T-cell (primary cell): ENCODE data around the gene AMBN. TPM values are rescaled to one million over a fixed set of nuclear protein-coding genes. Genes with fewer than 3 reads are reported as not detected.
"Not testable (repeated sequence)": the region's sequence is repeated elsewhere in the genome, so short reads cannot be mapped to it uniquely, and the experiment has no call there.

ENCODE experiments used
- ATAC-seq, 4 experiments: fragments of 200-7000 bp in 3 of 4; fragments of 150-1000 bp in 1 of 4; cut with Tn5 transposase; replicated peaks in 1 of 4; 1 replicate in 3 of 4; 2 replicates in 1 of 4; pipeline ENCODE4 v1.10.0; 2021; ENCODE audit warnings: moderate library complexity in 3 of 4, mild to moderate bottlenecking in 2 of 4, moderate number of reproducible peaks in 1 of 4
- CTCF ChIA-PET, 2 donors: fragments of 300-600 bp; sonication (Branson Sonifier 250); formaldehyde crosslinking; loops; one replicate each; lab custom pipeline; 2022; ENCODE audit warnings: antibody characterized with exemption in 2 of 2; lab: Charles Lee
- POLR2A ChIA-PET, 2 donors: fragments of 300-600 bp; sonication (Branson Sonifier 250); formaldehyde crosslinking; loops; one replicate each; lab custom pipeline; 2022; ENCODE audit warnings: antibody characterized with exemption in 2 of 2; lab: Charles Lee
- DNase-seq, 35 experiments: peaks; one replicate each; pipeline versions ENCODE4 v3.0.0 to v3.0.0-alpha.2; 2013 to 2023
- H3K27ac ChIP-seq: one replicate; pipeline ENCODE4 v1.5.1; 2013; ENCODE audit warnings: low read length
- H3K27me3 ChIP-seq, 2 experiments: replicated peaks in 1 of 2; 1 replicate in 1 of 2; 2 replicates in 1 of 2; pipeline versions ENCODE4 v1.6.1 to v1.7.0; 2013; ENCODE audit warnings: low read length in 1 of 2, mixed read lengths in 1 of 2; ENCODE audit not compliant: control insufficient read depth in 2 of 2, insufficient read depth in 2 of 2; ENCODE audit errors: extremely low read depth in 1 of 2
- H3K36me3 ChIP-seq, 2 donors: 1 replicate in 1 of 2; 2 replicates in 1 of 2; pipeline versions ENCODE4 v1.6.1 to v1.7.0; 2013; ENCODE audit warnings: low read length in 1 of 2; ENCODE audit not compliant: control insufficient read depth in 2 of 2, insufficient read depth in 1 of 2; ENCODE audit errors: extremely low read depth in 1 of 2
- H3K4me1 ChIP-seq, 2 experiments: 1 replicate in 1 of 2; 2 replicates in 1 of 2; pipeline versions ENCODE4 v1.6.1 to v1.7.0; 2013; ENCODE audit warnings: low read length in 2 of 2, mixed read lengths in 1 of 2; ENCODE audit not compliant: insufficient read depth in 2 of 2, control insufficient read depth in 1 of 2; ENCODE audit errors: extremely low read depth in 1 of 2
- H3K4me3 ChIP-seq, 2 donors: 1 replicate in 1 of 2; 2 replicates in 1 of 2; pipeline versions ENCODE4 v1.5.1 to v1.7.0; 2013; ENCODE audit warnings: mild to moderate bottlenecking in 2 of 2, low read length in 1 of 2, moderate library complexity in 1 of 2; ENCODE audit not compliant: control insufficient read depth in 1 of 2; ENCODE audit errors: extremely low read depth in 1 of 2
- H3K9me3 ChIP-seq: 2 replicates; pipeline ENCODE4 v1.7.0; 2013
- H3K27ac Mint-ChIP-seq, 2 donors: one replicate each; pipeline ENCODE4 v1.8.0; 2020 to 2021; ENCODE audit warnings: mild to moderate bottlenecking in 2 of 2, mixed read lengths in 2 of 2
- H3K27me3 Mint-ChIP-seq, 2 donors: one replicate each; pipeline ENCODE4 v1.8.0; 2021 to 2022; ENCODE audit warnings: mixed read lengths in 2 of 2
- H3K36me3 Mint-ChIP-seq: one replicate; pipeline ENCODE4 v1.8.0; 2021; ENCODE audit warnings: mixed read lengths
- H3K4me1 Mint-ChIP-seq, 3 donors: one replicate each; pipeline ENCODE4 v1.8.0; 2020 to 2022; ENCODE audit warnings: mixed read lengths in 3 of 3, mild to moderate bottlenecking in 1 of 3
- H3K4me3 Mint-ChIP-seq, 3 donors: one replicate each; pipeline ENCODE4 v1.8.0; 2020 to 2022; ENCODE audit warnings: mild to moderate bottlenecking in 3 of 3, mixed read lengths in 3 of 3, moderate library complexity in 3 of 3
- H3K9me3 Mint-ChIP-seq, 3 donors: one replicate each; pipeline ENCODE4 v1.8.0; 2020 to 2022; ENCODE audit warnings: mixed read lengths in 3 of 3
- WGBS: methylation state at CpG from one replicate; pipeline ENCODE4 v1.1.5; 2013; ENCODE audit warnings: missing lambda C conversion rate; ENCODE audit not compliant: insufficient coverage; 5-methylcytosine and 5-hydroxymethylcytosine counted together
- total RNA-seq, 35 experiments: library from RNA in 6 of 35; stranded (reverse) in 6 of 35; fragments of 120-200 nt in 1 of 35; gene quantifications; one replicate each; pipeline versions ENCODE4 v1.2.1 to v1.2.4 and lab custom pipeline; 2013 to 2026

The AMBN gene
- total RNA-seq, 5 donors from 2014 or later (not counting 1 experiment from before 2014, with no cell fraction given): not detected

- WGBS: no CpG with 5 or more reads among the region's 4 CpGs
- H3K9me3 ChIP-seq, H3K4me3 Mint-ChIP-seq, H3K36me3 Mint-ChIP-seq, H3K27ac Mint-ChIP-seq, H3K4me1 ChIP-seq, H3K27me3 Mint-ChIP-seq, H3K36me3 ChIP-seq, H3K4me3 ChIP-seq, POLR2A ChIA-PET, DNase-seq, CTCF ChIA-PET, H3K9me3 Mint-ChIP-seq, H3K27ac ChIP-seq, H3K27me3 ChIP-seq, ATAC-seq, H3K4me1 Mint-ChIP-seq: not testable (repeated sequence)
Observed at GRCh38 chr4:70650741-70651140, 58.7 kb downstream of the AMBN start.

- ATAC-seq: peak in 3 of 4 experiments; percentile 46 to 66 (median 49)
- Mint-ChIP-seq H3K4me1 (peaks cover 0 to 4% (median 4%) of the 10 kb centered on the region in 3 donors), H3K27ac (no peak overlapping the region), H3K9me3 (no peaks in the 10 kb centered on the region), H3K4me3 (no peak overlapping the region), H3K36me3 (no peaks in the 10 kb centered on the region), H3K27me3 (no peaks in the 10 kb centered on the region)
- Histone ChIP-seq H3K9me3 (no peaks in the 10 kb centered on the region), H3K36me3 (no peaks in the 10 kb centered on the region), H3K4me3 (no peak overlapping the region), H3K4me1 (no peaks in the 10 kb centered on the region), H3K27ac (no peak overlapping the region), H3K27me3 (no peaks in the 10 kb centered on the region)
- ChIA-PET CTCF (interaction anchor here (0.5 to 1.3 kb wide), 26 partner anchors 8 to 1650 kb away, joined by 3 to 13 read pairs (median 4); partner anchors contain the start of genes RUFY3 (in 1 of the 2) and UTP3 (in 1 of the 2)), POLR2A (interaction anchor here in 1 of 2 donors (0.6 kb wide), 1 partner anchor 321 kb away, joined by 5 read pairs; no protein-coding TSS in a partner anchor)
- no CpG with 5 or more reads among the region's 4 CpGs for WGBS
- peak in 4 of 35 experiments; percentile 4 to 53 (median 12) for DNase-seq
Observed at GRCh38 chr4:70651864-70652506, 59.9 kb downstream of the AMBN start.

DNA sequence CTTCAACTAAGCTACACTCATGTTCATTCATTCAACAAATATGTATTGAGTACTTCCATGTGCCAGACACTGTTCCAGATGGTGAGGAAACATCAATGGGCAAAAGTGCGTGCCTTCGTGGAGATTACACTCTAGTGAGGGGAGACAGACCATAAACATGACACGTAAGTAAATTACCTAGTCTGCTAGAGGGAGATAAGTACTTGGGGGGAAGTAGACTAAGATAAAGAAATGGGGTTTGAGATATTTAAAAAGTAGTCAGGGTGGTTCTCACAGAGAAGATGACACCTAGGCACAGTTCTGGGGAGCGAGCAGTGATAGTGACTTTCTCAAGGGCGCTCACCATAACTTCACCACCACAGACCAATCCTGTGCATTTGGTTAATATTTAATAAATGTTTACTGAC lies 62.6 kb downstream of the AMBN start:
- no peaks in the 10 kb centered on the region for H3K4me1 ChIP-seq
- no peaks in the 10 kb centered on the region for H3K36me3 Mint-ChIP-seq
- peaks cover 3 to 5% of the 10 kb centered on the region in 2 donors for H3K27me3 Mint-ChIP-seq
- H3K36me3 ChIP-seq: no peaks in the 10 kb centered on the region
- H3K4me1 Mint-ChIP-seq: peaks cover 0 to 4% (median 4%) of the 10 kb centered on the region in 3 donors
- H3K9me3 ChIP-seq: no peaks in the 10 kb centered on the region
- 100% methylated on average over 2 of the region's 5 CpGs for WGBS
- CTCF ChIA-PET: no interaction called here
- no peaks in the 10 kb centered on the region for H3K9me3 Mint-ChIP-seq
- ATAC-seq (no peak), DNase-seq (no peak)
- no peak overlapping the region for H3K4me3 ChIP-seq
- no peaks in the 10 kb centered on the region for H3K27me3 ChIP-seq
- POLR2A ChIA-PET: interaction anchor here in 1 of 2 donors (0.5 kb wide), 2 partner anchors 29 to 30 kb away, joined by 4 to 9 read pairs; no protein-coding TSS in a partner anchor
- no peak overlapping the region for H3K27ac ChIP-seq
- no peak overlapping the region for H3K4me3 Mint-ChIP-seq
- H3K27ac Mint-ChIP-seq: no peak overlapping the region

Other genes with a start within 250 kb of the AMBN start
- gene SMR3A, start 231.5 kb upstream of the AMBN start, total RNA-seq: not detected
- gene SMR3B, start 209.1 kb upstream of the AMBN start, total RNA-seq: not detected
- not detected for gene OPRPN, start 194.3 kb upstream of the AMBN start, total RNA-seq
- gene MUC7, start 120.1 kb upstream of the AMBN start, total RNA-seq: not detected
- not detected for gene AMTN, start 73.7 kb upstream of the AMBN start, total RNA-seq
- gene ENAM, start 36.5 kb downstream of the AMBN start, total RNA-seq: not detected
- gene JCHAIN, start 74.3 kb downstream of the AMBN start, total RNA-seq: 10 to 100 TPM in 2 of 5 donors, 1 to 10 TPM in 3; 4.8 to 23.6 (median 8.9) TPM
- 10 to 100 TPM; 15.1 to 34.9 (median 34.0) TPM for gene UTP3, start 96.3 kb downstream of the AMBN start, total RNA-seq
- 10 to 100 TPM; 29.8 to 34.1 (median 33.3) TPM for gene RUFY3, start 129.7 kb downstream of the AMBN start, total RNA-seq
- gene GRSF1, start 247.6 kb downstream of the AMBN start, total RNA-seq: 10 to 100 TPM; 42.6 to 48.8 (median 44.7) TPM